GM12865 (cell line): Measurements from ENCODE around the gene PLCL2.

Experiments
- DNase-seq: peaks from one replicate; pipeline ENCODE4 v3.0.0; 2010; ENCODE audit warnings: low read depth
- H3K4me3 ChIP-seq: 2 replicates; pipeline ENCODE4 v1.5.1; 2011; ENCODE audit warnings: mild to moderate bottlenecking, low read depth, low read length, control low read depth
- CTCF ChIP-seq: IDR thresholded peaks from 2 replicates; pipeline ENCODE4 v1.5.1; 2011; ENCODE audit warnings: low read length, control low read depth, low read depth, inconsistent platforms; ENCODE audit not compliant: insufficient read depth; ENCODE audit errors: missing control alignments

Gene PLCL2

DNA sequence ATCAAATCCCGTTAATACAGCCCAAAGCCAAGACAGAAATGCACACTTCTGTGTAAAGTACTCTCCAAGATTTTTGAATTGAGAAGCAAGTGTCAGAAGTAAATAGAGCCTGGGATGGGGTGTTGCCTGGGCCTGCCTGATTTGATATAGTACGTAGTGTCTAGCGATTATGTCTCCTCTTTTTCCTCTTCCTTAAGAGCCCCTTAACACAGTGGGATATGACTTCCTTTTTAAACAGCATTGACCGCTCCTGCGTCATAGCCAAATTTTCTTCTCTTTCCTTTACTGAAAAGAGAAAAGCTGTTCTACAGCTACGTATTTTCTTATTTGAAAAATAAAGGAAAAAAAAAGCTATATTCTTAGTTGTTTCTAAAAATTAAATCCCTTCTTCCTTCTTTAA is 97.7 kb downstream of the PLCL2 start:
- no peak for TF ChIP-seq CTCF
- no peak overlapping the region for H3K4me3 ChIP-seq
- DNase-seq: no peak

DNA sequence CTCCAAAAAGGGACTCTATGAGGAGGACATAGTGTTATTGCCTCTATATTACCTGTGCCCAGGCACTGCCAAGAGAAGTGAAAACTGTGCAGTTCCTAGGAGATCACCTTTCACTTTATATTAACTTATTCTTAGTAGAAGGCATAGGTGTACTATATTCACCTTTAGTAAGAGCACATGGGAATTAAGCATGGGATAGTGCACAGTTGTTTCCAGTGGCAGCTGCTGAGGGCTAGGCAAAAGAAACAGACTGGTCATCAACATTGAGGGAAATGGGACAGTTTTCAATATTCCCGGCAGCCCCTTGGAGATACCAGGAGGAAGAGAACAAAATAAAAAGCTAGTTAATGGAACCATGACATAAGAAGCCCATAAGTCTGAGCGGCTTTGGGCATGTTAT is 100.9 kb downstream of the PLCL2 start:
- DNase-seq: no peak
- no peak for TF ChIP-seq CTCF
- H3K4me3 ChIP-seq: no peak overlapping the region

- no peak for TF ChIP-seq CTCF
- no peak for DNase-seq
- H3K4me3 ChIP-seq: no peak overlapping the region
Observed at GRCh38 chr3:16987141-16987540, 102.4 kb downstream of the PLCL2 start.

DNA sequence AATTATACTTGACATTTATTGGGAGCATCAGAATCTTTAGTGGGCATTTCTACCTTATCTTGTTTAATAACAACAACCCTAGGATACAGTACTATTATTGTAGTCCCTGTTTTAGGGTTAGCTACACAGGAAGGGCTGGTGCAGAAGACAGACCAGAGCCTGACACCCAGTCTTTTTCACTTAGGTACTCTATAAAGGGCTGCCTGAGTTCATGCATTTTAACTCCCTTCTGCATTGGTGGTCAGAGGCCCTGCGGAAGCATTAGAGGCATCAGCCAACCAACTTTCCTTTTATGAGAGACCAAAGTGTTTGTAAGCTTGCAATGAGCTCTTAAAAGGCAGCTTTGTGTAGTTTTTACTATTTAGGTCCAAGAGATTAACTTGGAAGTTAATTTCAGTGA is 105.4 kb downstream of the PLCL2 start:
- no peak for DNase-seq
- TF ChIP-seq CTCF: no peak
- H3K4me3 ChIP-seq: no peak overlapping the region

GRCh38 chr3:16992198-16992597 is 107.4 kb downstream of the PLCL2 start:
- TF ChIP-seq CTCF: no peak
- no peak for DNase-seq
- no peak overlapping the region for H3K4me3 ChIP-seq

DNA sequence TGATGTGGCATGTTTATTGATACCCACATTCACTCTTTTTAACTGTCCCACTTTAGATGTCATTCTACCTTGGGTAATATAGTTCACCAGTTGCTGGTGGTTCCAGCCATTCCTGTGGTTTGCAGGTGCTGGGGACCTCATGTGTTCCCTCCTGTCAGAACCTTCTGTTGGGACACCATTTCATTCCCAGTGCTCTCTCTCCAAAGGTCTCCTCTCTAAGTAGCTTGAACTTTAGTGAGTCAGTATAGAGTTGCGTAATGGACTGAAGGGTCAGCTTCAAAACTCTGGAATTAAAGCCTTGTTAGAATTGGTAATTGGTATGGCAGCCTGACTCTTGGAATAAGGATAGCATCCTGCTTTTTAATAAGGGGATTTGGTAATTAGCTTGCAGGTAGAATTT is 108.5 kb downstream of the PLCL2 start:
- no peak for TF ChIP-seq CTCF
- DNase-seq: no peak
- H3K4me3 ChIP-seq: no peak overlapping the region

DNA sequence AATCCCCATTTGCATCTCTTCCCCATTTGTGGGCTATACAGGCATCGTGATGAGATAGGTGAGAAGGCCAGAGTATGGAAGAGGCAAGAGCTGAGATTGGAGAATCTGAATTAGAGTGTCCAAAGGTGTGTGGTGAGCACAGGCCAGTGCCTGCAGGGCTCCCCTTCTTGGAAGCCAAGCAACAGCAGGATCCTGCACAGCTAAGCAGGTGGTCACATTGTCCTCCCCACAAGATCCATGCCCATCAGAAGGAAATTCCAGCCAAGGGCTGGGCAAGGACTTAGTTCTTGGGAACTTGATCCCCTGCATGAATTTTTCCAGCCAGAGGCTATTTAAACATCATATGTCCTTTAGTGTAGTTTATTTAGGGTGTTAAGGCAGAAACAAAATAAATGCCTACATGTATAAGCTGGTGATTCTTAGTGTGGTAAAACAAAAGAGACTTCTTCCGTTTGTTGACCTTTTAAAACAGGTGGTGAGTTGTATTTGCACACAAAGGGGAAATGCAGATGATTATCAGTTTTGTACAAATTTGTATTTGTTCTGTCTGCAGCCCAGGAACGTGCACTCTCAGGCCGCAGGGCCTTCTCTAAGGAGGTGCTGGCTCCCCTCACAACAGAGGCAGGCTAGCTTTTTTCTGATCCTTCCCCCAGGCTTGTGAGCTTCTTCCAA is 110.2 kb downstream of the PLCL2 start:
- TF ChIP-seq CTCF: no peak
- DNase-seq: no peak
- no peak overlapping the region for H3K4me3 ChIP-seq
